OCI-LY7 (cell line): ENCODE results near the gene EFNA4.

ENCODE experiments used
- EZH2phosphoT487 ChIP-seq: fragments of 200-600 bp; sonication (generic); IDR thresholded peaks from 2 replicates; pipeline ENCODE4 v1.6.1; 2018; ENCODE audit warnings: low read depth, borderline replicate concordance, mild to moderate bottlenecking, mixed run types, antibody characterized with exemption, low read length, moderate library complexity, mixed read lengths
- TF ChIP-seq, protein P1 (sequence below): fragments of 200-600 bp; sonication (generic); conservative IDR thresholded peaks from 2 replicates; pipeline ENCODE4 v1.5.1; 2014; ENCODE audit warnings: mild to moderate bottlenecking, antibody characterized with exemption, low read length, moderate library complexity, mixed read lengths

DNA sequence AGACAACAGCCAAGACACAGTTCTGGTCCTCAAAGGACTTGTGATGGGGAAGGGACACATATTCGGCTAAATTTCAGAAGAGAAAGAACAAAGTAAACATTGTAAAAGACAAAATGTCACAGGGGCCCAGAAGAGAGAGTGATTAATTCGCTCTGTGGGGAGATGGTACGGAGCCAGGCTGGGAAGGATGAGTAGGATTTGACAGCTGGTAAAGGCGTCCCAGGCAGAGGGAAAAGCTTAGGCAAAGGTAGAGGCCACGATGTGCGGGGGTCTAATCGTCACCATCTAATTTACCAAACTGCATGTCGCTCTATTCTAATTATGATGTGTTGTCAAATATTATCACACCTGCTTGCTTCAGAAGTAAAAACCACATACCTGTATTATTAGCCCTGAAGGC lies 46.8 kb downstream of the EFNA4 start:
- TF ChIP-seq, protein P1, sequence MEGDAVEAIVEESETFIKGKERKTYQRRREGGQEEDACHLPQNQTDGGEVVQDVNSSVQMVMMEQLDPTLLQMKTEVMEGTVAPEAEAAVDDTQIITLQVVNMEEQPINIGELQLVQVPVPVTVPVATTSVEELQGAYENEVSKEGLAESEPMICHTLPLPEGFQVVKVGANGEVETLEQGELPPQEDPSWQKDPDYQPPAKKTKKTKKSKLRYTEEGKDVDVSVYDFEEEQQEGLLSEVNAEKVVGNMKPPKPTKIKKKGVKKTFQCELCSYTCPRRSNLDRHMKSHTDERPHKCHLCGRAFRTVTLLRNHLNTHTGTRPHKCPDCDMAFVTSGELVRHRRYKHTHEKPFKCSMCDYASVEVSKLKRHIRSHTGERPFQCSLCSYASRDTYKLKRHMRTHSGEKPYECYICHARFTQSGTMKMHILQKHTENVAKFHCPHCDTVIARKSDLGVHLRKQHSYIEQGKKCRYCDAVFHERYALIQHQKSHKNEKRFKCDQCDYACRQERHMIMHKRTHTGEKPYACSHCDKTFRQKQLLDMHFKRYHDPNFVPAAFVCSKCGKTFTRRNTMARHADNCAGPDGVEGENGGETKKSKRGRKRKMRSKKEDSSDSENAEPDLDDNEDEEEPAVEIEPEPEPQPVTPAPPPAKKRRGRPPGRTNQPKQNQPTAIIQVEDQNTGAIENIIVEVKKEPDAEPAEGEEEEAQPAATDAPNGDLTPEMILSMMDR, result no peak
- no peak for TF ChIP-seq EZH2phosphoT487
